NCI-H345 treated with DMSO at 0.1 percent for 48 hours (cell line): Measurements from ENCODE around the gene BMP6.

Experiments used
- DNase-seq: peaks from one replicate; lab custom pipeline; 2025; ENCODE audit not compliant: unreplicated experiment; lab: John Stamatoyannopoulos, UW

BMP6 gene

GRCh38 chr6:7719364-7719850 lies 6.5 kb upstream of the BMP6 start:
- DNase-seq: no peak

- DNase-seq: no peak
Observed at GRCh38 chr6:7720346-7720745, 5.6 kb upstream of the BMP6 start.

GRCh38 chr6:7721649-7722048 lies 4.2 kb upstream of the BMP6 start:
- DNase-seq: no peak

GRCh38 chr6:7723041-7723447 lies 2.9 kb upstream of the BMP6 start:
- DNase-seq: no peak

GRCh38 chr6:7723554-7723953 lies 2.3 kb upstream of the BMP6 start:
- no peak for DNase-seq

- DNase-seq: no peak
Observed at GRCh38 chr6:7725412-7725811, 487 bp upstream of the BMP6 start.

GRCh38 chr6:7726416-7727085 lies 652 bp downstream of the BMP6 start:
- DNase-seq: no peak

GRCh38 chr6:7727086-7727945 lies 1.4 kb downstream of the BMP6 start:
- no peak for DNase-seq

GRCh38 chr6:7727946-7728854 lies 2.3 kb downstream of the BMP6 start:
- DNase-seq: no peak

GRCh38 chr6:7728855-7729590 lies 3.1 kb downstream of the BMP6 start:
- no peak for DNase-seq

GRCh38 chr6:7730001-7730783 lies 4.3 kb downstream of the BMP6 start:
- no peak for DNase-seq

- no peak for DNase-seq
Observed at GRCh38 chr6:7730784-7731227, 4.9 kb downstream of the BMP6 start.

GRCh38 chr6:7731294-7731693 lies 5.4 kb downstream of the BMP6 start:
- no peak for DNase-seq

- no peak for DNase-seq
Observed at GRCh38 chr6:7732228-7732627, 6.3 kb downstream of the BMP6 start.

GRCh38 chr6:7734707-7735383 lies 8.9 kb downstream of the BMP6 start:
- DNase-seq: no peak

GRCh38 chr6:7737106-7737505 lies 11.2 kb downstream of the BMP6 start:
- no peak for DNase-seq

GRCh38 chr6:7737867-7738266 lies 12.0 kb downstream of the BMP6 start:
- no peak for DNase-seq

- no peak for DNase-seq
Observed at GRCh38 chr6:7742223-7742785, 16.4 kb downstream of the BMP6 start.

GRCh38 chr6:7745942-7746341 lies 20.0 kb downstream of the BMP6 start:
- no peak for DNase-seq
